ENCODE results near the gene FES. TPM values are rescaled to one million over a fixed set of nuclear protein-coding genes. Genes with fewer than 3 reads are reported as not detected.

The FES gene
- 1 to 10 TPM in 4 of 8 experiments, under 1 TPM in 4; 0.42 to 5.5 (median 1.3) TPM for total RNA-seq

DNA sequence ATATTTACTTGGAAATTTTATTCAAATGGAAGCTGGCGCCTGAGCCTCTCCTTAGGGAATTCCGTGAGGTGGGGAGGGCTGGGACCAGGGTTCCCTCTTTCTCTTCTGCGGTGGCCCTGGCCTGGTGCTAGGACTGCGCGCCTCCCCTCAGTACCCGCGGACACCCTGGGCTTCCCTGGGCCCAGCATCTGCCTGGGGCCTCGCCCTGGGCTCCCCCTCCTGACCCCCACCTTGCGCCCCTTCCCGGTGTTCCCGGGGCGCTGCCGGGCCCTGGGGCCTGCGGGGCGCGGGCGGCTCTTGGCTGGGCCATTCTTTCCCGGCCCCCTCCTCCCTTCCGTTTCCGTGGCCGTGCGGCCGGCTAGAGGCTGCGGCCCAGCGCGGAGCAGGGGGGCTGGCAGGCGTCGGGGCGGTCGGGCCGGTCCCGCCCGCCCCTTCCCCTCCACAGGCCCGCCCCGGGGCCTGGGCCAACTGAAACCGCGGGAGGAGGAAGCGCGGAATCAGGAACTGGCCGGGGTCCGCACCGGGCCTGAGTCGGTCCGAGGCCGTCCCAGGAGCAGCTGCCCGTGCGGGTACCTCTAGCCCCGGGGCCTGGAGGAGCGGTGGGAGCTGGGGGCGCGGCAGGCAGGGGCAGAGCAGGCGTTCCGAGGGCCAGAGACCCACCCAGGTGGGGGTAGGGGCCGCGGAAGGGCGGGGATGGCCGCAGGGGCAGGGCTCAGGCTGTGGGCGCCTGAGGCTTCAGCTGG, at the start of gene FES:
TSS of gene FES (plus strand) at position 529 of the 743 bp plus-strand sequence. CDS start 542 bp downstream, outside the sequence.
- WGBS, 10 experiments: 50% methylated on average over 4 of the region's 58 CpGs; no CpG with 5 or more reads in 9 of the 10 experiments
- no peak within 1 kb of the TSS for H3K4me3 ChIP-seq
- H3K27ac ChIP-seq: peak within 1 kb of the TSS in 1 of 2 donors; percentile 13
- peaks cover 0 to 15% of the 10 kb centered on the region in 2 donors for H3K4me1 ChIP-seq (replicated peaks in 1 of 2)
- in situ Hi-C loops (cut with MboI; ENCODE audit: low pct_unique_long_range_greater_than_20kb in 2 of 9, low sequenced_read_pairs in 9 of 9, unreplicated experiment in 9 of 9): loop anchor here in 8 of 9 experiments (10.0 to 25.0 kb wide), 5 partner anchors 222 to 572 kb away; no protein-coding TSS in a partner anchor
- peak; percentile 5 to 46 (median 30) for ATAC-seq (replicated peaks in 6 of 8)

- peaks cover 2 to 5% of the 10 kb centered on the region in 2 donors for H3K4me1 ChIP-seq (replicated peaks in 1 of 2)
- H3K4me3 ChIP-seq: no peak overlapping the region
- no peak for ATAC-seq (replicated peaks in 6 of 8)
- in situ Hi-C loops (cut with MboI; ENCODE audit: low pct_unique_long_range_greater_than_20kb in 2 of 9, low sequenced_read_pairs in 9 of 9, unreplicated experiment in 9 of 9): no loop called here
- WGBS, 10 experiments: 0 to 100% (median 56%) methylated on average over 1 to 5 of the region's 5 CpGs; no CpG with 5 or more reads in 3 of the 10 experiments
- H3K27ac ChIP-seq: no peak overlapping the region
Observed at GRCh38 chr15:90834626-90835025, 49.7 kb upstream of the FES start.

DNA sequence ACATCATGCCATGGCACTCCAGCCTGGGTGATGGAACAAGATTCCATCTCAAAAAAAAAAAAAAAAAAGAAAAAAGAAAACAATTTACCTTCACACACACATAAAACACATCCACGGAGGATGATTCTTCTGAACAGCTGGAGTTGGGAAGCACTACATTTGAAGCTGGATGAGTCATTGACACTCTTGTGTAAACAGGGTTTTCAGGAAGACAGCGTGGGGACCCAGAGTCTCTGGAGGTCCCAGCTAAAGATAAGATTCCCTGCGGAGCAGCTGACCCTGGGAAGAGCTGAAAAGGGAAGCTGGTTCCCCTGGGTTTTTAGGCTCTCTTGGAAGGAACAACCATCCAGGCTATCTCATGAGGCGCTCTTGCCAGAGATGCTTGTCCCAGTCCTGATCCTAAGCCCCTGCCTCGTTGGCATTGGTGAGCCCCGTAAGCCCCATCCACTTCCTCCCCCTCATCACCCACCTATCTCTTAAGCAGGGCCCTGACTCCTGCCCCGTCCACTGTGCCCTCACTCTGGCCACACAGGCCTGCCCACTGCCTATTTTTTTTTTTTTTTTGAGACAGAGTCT, 47.9 kb upstream of the FES start:
- in situ Hi-C loops (cut with MboI; ENCODE audit: low pct_unique_long_range_greater_than_20kb in 2 of 9, low sequenced_read_pairs in 9 of 9, unreplicated experiment in 9 of 9): no loop called here
- WGBS, 10 experiments: 8 to 100% (median 80%) methylated on average over 1 to 3 of the region's 7 CpGs; no CpG with 5 or more reads in 3 of the 10 experiments
- H3K4me3 ChIP-seq: no peak overlapping the region
- H3K4me1 ChIP-seq (replicated peaks in 1 of 2): peaks cover 2 to 8% of the 10 kb centered on the region in 2 donors
- H3K27ac ChIP-seq: no peak overlapping the region
- ATAC-seq (replicated peaks in 6 of 8): peak in 4 of 8 experiments; percentile 22 to 50 (median 40)

DNA sequence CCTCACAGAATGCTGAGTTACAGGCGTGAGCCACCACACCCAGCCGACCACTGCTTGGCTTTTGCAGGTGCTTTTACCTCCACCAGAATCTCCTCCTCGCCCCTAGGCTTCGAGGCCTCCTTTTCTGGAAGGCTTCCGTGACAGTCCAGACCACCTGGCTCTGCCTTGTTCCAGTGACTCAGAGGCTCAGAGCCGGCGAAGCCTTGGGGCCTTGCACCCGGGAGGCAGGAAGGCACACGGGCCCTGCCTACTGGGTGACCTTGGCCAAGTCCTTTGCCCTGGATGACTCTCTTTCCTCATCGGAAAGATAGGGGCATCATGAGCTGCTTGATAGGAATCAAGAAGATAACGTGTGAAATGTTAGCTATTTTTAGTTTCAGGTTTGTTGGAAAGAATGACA, 47.2 kb upstream of the FES start:
- in situ Hi-C loops (cut with MboI; ENCODE audit: low pct_unique_long_range_greater_than_20kb in 2 of 9, low sequenced_read_pairs in 9 of 9, unreplicated experiment in 9 of 9): no loop called here
- H3K4me3 ChIP-seq: no peak overlapping the region
- 80 to 100% (median 83%) methylated on average over 1 to 5 of the region's 11 CpGs; no CpG with 5 or more reads in 3 of the 10 experiments for WGBS, 10 experiments
- no peak for ATAC-seq (replicated peaks in 6 of 8)
- no peak overlapping the region for H3K27ac ChIP-seq
- H3K4me1 ChIP-seq (replicated peaks in 1 of 2): peaks cover 2 to 8% of the 10 kb centered on the region in 2 donors

DNA sequence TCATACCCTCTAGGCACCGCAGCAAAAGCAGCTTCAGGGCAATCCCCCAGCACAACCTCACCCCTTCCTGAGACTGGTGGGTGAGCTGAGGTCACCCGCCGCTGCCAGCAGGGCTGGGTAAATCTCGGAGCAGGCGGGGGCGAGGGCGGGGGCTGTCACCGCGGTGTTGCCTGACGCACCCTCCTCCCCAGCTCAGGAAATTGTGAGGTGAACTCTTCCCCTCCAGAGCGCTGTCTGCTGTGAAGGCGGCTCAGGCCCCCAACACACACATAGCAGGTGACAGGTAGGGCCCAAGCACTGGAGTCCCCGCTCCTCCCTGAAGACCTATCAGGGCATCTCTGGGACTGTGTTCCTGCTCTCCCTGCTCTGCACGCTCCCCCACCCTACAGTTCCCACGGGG, 46.2 kb upstream of the FES start:
- Histone ChIP-seq H3K4me1 (replicated peaks in 1 of 2) (peaks cover 2 to 8% of the 10 kb centered on the region in 2 donors), H3K4me3 (no peak overlapping the region), H3K27ac (no peak overlapping the region)
- no peak for ATAC-seq (replicated peaks in 6 of 8)
- 80% methylated on average over 2 of the region's 15 CpGs; no CpG with 5 or more reads in 8 of the 10 experiments for WGBS, 10 experiments
- in situ Hi-C loops (cut with MboI; ENCODE audit: low pct_unique_long_range_greater_than_20kb in 2 of 9, low sequenced_read_pairs in 9 of 9, unreplicated experiment in 9 of 9): no loop called here

- Histone ChIP-seq H3K4me3 (no peak overlapping the region), H3K4me1 (replicated peaks in 1 of 2) (peaks cover 2 to 8% of the 10 kb centered on the region in 2 donors), H3K27ac (no peak overlapping the region)
- 45 to 100% (median 100%) methylated on average over 1 to 4 of the region's 15 CpGs; no CpG with 5 or more reads in 3 of the 10 experiments for WGBS, 10 experiments
- no peak for ATAC-seq (replicated peaks in 6 of 8)
- in situ Hi-C loops (cut with MboI; ENCODE audit: low pct_unique_long_range_greater_than_20kb in 2 of 9, low sequenced_read_pairs in 9 of 9, unreplicated experiment in 9 of 9): no loop called here
Observed at GRCh38 chr15:90838544-90838943, 45.8 kb upstream of the FES start.

GRCh38 chr15:90839187-90840071, 44.9 kb upstream of the FES start:
- WGBS, 10 experiments: 17 to 89% (median 36%) methylated on average over 2 to 4 of the region's 19 CpGs; no CpG with 5 or more reads in 4 of the 10 experiments
- in situ Hi-C loops (cut with MboI; ENCODE audit: low pct_unique_long_range_greater_than_20kb in 2 of 9, low sequenced_read_pairs in 9 of 9, unreplicated experiment in 9 of 9): no loop called here
- no peak overlapping the region for H3K4me3 ChIP-seq

GRCh38 chr15:90840157-90840855, 44.0 kb upstream of the FES start:
- Histone ChIP-seq H3K4me1 (replicated peaks in 1 of 2) (peaks cover 2 to 8% of the 10 kb centered on the region in 2 donors), H3K4me3 (no peak overlapping the region), H3K27ac (no peak overlapping the region)
- WGBS, 10 experiments: 89 to 100% (median 100%) methylated on average over 1 to 10 of the region's 18 CpGs; no CpG with 5 or more reads in 1 of the 10 experiments
- ATAC-seq (replicated peaks in 6 of 8): no peak
- in situ Hi-C loops (cut with MboI; ENCODE audit: low pct_unique_long_range_greater_than_20kb in 2 of 9, low sequenced_read_pairs in 9 of 9, unreplicated experiment in 9 of 9): no loop called here

More at GRCh38 chr15:90839187-90840071, 44.9 kb upstream of the FES start:
- Histone ChIP-seq H3K4me1 (replicated peaks in 1 of 2) (peaks cover 2 to 8% of the 10 kb centered on the region in 2 donors), H3K27ac (no peak overlapping the region)
- peak in 5 of 8 experiments; percentile 84 to 94 (median 93) for ATAC-seq (replicated peaks in 6 of 8)

- no peak overlapping the region for H3K27ac ChIP-seq
Observed at GRCh38 chr15:90840954-90841353, 43.4 kb upstream of the FES start.

DNA sequence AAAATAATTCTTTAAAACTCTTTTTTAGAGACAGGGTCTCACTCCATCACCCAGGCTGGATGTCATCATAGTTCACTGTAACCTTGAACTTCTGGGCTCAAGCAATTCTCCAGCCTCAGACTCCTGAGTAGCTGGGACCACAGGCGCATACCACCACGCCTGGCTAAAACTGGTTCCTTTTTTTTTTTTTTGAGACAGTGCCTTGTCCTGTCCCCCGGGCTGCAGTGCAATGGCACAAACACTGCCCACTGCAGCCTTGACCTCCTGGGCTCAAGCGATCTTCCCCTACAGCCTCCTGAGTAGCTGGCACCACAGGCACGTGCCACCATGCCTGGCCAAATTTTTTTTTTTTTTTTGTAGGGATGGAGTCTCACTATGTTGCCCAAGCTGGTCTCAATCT, 39.6 kb upstream of the FES start:
- 40 to 93% (median 80%) methylated on average over 1 to 2 of the region's 5 CpGs; no CpG with 5 or more reads in 5 of the 10 experiments for WGBS, 10 experiments
- peak in 4 of 8 experiments; percentile 1 to 17 (median 12) for ATAC-seq (replicated peaks in 6 of 8)
- H3K4me3 ChIP-seq: no peak overlapping the region
- H3K27ac ChIP-seq: peak overlapping the region in 1 of 2 donors; percentile 27
- peaks cover 0 to 2% of the 10 kb centered on the region in 2 donors for H3K4me1 ChIP-seq (replicated peaks in 1 of 2)
- in situ Hi-C loops (cut with MboI; ENCODE audit: low pct_unique_long_range_greater_than_20kb in 2 of 9, low sequenced_read_pairs in 9 of 9, unreplicated experiment in 9 of 9): no loop called here

More at GRCh38 chr15:90840954-90841353, 43.4 kb upstream of the FES start:
- peak in 1 of 8 experiments; percentile 3 for ATAC-seq (replicated peaks in 6 of 8)
- in situ Hi-C loops (cut with MboI; ENCODE audit: low pct_unique_long_range_greater_than_20kb in 2 of 9, low sequenced_read_pairs in 9 of 9, unreplicated experiment in 9 of 9): no loop called here
- 87 to 100% (median 89%) methylated on average over 1 to 8 of the region's 8 CpGs; no CpG with 5 or more reads in 5 of the 10 experiments for WGBS, 10 experiments
- H3K4me3 ChIP-seq: no peak overlapping the region
- peaks cover 2 to 8% of the 10 kb centered on the region in 2 donors for H3K4me1 ChIP-seq (replicated peaks in 1 of 2)

DNA sequence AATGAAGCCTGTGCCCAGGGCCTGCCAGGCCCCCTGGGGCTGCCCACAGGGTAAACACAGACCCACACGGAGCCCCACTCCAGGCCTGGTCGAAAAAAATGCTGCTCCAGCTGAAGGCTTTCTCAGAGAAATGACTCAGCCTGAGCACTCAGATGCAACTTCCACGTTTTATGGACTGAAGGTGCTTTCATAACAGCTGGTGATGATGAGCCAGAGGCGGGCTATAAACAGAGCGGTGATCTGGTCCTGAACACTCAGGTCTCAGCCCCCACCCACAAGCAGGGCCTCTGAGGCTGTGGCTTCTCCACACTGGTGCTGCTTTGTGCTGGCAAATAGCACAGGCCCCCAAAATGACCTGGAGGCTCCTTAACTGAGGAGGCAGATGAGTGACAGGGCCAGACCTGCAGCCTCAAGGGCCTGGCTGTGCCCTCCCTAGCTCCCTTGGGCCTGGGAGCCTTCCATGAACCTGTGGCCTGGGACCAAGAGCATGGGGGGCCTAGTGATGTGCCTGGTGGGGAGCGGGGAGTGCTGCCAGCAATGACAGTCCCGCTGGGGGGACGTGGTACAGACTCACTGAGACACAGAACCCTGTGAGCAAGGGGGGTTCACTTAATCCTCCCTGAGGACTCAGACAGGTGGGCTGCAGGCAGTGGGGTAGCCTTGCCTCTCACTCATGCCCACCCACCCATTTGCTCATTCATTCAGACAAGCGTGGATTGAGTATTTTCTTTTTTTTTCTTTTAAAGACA, 38.9 kb upstream of the FES start:
- in situ Hi-C loops (cut with MboI; ENCODE audit: low pct_unique_long_range_greater_than_20kb in 2 of 9, low sequenced_read_pairs in 9 of 9, unreplicated experiment in 9 of 9): no loop called here
- ATAC-seq (replicated peaks in 6 of 8): peak; percentile 44 to 97 (median 95)
- WGBS, 10 experiments: 30 to 100% (median 62%) methylated on average over 1 to 6 of the region's 9 CpGs; no CpG with 5 or more reads in 4 of the 10 experiments
- Histone ChIP-seq H3K4me1 (replicated peaks in 1 of 2) (no peaks in the 10 kb centered on the region), H3K4me3 (no peak overlapping the region), H3K27ac (peak overlapping the region in 1 of 2 donors; percentile 68)
